Measurements from ENCODE around the gene C16orf96. TPM values are rescaled to one million over a fixed set of nuclear protein-coding genes. Genes with fewer than 3 reads are reported as not detected.

The C16orf96 gene
- total RNA-seq, 1 donor from 2014 or later, result not detected

DNA sequence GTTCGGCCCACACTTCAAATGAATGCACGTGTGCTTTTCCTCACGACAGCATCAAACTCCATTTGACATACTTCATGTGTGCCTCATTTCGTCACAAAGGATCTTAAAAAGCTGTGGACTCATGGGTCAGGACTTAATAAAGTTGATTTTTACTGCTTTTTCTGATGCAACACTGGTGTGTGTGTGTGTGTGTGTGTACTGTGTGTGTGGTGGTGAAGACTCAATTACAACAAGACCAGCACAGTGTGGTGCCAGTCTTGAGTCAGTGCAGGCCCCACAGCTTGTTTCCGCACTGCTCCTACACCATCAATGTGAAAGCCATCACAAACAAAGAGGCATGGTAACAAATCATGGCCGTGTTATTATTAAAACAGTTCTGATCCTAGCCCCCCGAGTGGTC lies 35.2 kb upstream of the C16orf96 start:
- Histone ChIP-seq H3K36me3 (peaks cover 0 to 3% of the 10 kb centered on the region in 2 donors), H3K4me1 (peaks cover 7 to 8% of the 10 kb centered on the region in 2 donors), H3K27ac (no peak overlapping the region), H3K27me3 (no peaks in the 10 kb centered on the region), H3K9me3 (no peaks in the 10 kb centered on the region), H3K4me3 (no peak overlapping the region)
- intact Hi-C loops (cut with DNase I), result no loop called here
- no peak for DNase-seq (ENCODE audit: low spot score in 2 of 2)
- TF ChIP-seq, protein P1, sequence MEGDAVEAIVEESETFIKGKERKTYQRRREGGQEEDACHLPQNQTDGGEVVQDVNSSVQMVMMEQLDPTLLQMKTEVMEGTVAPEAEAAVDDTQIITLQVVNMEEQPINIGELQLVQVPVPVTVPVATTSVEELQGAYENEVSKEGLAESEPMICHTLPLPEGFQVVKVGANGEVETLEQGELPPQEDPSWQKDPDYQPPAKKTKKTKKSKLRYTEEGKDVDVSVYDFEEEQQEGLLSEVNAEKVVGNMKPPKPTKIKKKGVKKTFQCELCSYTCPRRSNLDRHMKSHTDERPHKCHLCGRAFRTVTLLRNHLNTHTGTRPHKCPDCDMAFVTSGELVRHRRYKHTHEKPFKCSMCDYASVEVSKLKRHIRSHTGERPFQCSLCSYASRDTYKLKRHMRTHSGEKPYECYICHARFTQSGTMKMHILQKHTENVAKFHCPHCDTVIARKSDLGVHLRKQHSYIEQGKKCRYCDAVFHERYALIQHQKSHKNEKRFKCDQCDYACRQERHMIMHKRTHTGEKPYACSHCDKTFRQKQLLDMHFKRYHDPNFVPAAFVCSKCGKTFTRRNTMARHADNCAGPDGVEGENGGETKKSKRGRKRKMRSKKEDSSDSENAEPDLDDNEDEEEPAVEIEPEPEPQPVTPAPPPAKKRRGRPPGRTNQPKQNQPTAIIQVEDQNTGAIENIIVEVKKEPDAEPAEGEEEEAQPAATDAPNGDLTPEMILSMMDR (IDR thresholded peaks at IDR 0.05), result no peak

DNA sequence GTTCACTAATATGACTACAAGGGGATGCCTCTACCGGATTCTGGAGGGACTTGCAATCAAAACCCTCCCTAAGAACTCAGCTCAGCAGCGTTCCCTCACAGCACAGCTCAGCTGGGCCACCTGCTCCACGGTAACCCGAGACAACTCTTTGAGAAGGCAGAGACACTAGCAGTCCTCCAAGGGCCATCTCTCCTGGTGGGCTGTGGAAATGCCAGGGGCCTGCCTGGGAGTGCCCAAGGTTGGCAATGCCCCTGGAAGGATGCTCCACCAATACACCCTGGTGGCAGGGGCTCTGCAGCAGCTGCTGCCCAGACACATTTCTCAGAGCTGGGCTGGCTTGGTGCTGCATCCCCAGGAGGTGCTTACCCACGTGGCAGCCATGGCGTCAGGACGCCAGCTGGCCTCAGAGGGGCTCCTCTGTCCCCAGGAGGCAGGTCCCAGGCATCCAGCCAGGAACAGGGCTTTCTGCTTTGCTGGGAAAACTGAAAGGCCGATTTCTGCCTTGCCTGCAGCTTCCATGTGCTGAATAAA lies 34.0 kb upstream of the C16orf96 start:
- Histone ChIP-seq H3K27me3 (no peaks in the 10 kb centered on the region), H3K36me3 (peaks cover 0 to 3% of the 10 kb centered on the region in 2 donors), H3K4me1 (peaks cover 7 to 8% of the 10 kb centered on the region in 2 donors), H3K4me3 (no peak overlapping the region), H3K27ac (peak overlapping the region; percentile 36 to 41), H3K9me3 (no peaks in the 10 kb centered on the region)
- intact Hi-C loops (cut with DNase I), result no loop called here
- TF ChIP-seq, protein P1 (IDR thresholded peaks at IDR 0.05), result no peak
- no peak for DNase-seq (ENCODE audit: low spot score in 2 of 2)

DNA sequence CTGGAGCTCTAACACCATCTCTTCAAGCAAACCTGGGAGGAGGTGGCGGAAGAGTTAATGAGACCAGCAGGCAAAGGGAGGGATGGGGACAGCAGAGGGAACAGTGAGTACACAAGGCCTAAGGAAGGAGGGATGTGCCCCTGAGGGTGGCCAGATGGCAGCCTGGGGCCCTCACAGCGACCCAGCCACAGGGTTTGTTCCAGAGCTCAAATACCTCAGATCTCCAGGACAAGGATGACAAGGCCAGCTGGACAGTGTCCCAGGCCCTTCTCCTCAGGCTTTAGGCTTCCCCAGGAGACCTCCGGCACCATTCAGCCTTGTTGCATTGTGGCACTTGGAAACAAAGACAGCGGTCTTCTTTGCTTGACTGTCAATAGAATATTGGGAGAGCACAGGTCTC lies 32.5 kb upstream of the C16orf96 start:
- peaks cover 7 to 8% of the 10 kb centered on the region in 2 donors for H3K4me1 ChIP-seq
- TF ChIP-seq, protein P1 (IDR thresholded peaks at IDR 0.05), result no peak
- no peaks in the 10 kb centered on the region for H3K9me3 ChIP-seq
- intact Hi-C loops (cut with DNase I), result no loop called here
- H3K27ac ChIP-seq, result peak overlapping the region in 1 of 2 donors; percentile 36
- H3K27me3 ChIP-seq, result no peaks in the 10 kb centered on the region
- peaks cover 0 to 3% of the 10 kb centered on the region in 2 donors for H3K36me3 ChIP-seq
- DNase-seq (ENCODE audit: low spot score in 2 of 2), result no peak
- no peak overlapping the region for H3K4me3 ChIP-seq

DNA sequence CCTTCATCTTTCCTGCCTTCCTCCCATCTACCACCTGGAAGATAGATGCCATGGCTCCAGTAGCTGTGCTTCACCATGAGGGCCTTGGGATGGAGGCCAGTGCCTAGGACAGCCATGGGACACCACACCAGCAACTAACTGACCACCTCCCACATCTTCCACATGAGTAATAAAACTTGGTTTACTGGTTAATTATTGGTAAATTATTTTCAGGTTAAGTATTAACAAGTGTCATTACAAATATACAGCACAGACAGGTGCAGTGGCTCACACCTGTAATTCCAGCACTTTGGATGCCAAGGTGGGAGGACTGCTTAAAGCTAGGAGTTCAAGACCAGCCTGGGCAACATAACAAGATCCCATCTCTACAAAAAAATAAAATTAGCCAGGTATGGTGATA lies 31.6 kb upstream of the C16orf96 start:
- Histone ChIP-seq H3K4me3 (no peak overlapping the region), H3K36me3 (peaks cover 0 to 3% of the 10 kb centered on the region in 2 donors), H3K27ac (no peak overlapping the region), H3K27me3 (no peaks in the 10 kb centered on the region), H3K9me3 (no peaks in the 10 kb centered on the region), H3K4me1 (peaks cover 8 to 14% of the 10 kb centered on the region in 2 donors)
- intact Hi-C loops (cut with DNase I), result no loop called here
- TF ChIP-seq, protein P1 (IDR thresholded peaks at IDR 0.05), result no peak
- no peak for DNase-seq (ENCODE audit: low spot score in 2 of 2)

DNA sequence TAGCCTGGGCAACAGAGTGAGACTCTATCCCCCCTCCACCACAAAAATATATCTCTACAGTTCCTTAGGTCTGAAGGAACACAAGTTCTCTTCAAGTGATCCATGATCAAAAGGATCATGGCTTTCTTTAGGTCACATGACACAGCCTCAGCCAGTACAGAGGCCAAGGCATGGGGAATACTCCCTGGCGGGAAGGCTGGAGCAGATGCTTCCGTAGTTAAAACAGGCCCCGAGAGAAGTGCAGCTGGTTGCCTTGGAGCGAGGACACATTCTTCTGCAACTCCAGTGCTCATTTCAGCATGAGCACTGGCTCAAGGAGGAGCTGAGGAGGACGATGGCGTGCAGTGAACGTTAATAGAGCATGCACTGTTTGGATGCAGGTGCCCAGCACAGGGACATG lies 31.1 kb upstream of the C16orf96 start:
- Histone ChIP-seq H3K27ac (no peak overlapping the region), H3K9me3 (no peaks in the 10 kb centered on the region), H3K4me3 (no peak overlapping the region), H3K4me1 (peaks cover 8 to 14% of the 10 kb centered on the region in 2 donors), H3K27me3 (no peaks in the 10 kb centered on the region), H3K36me3 (peaks cover 0 to 3% of the 10 kb centered on the region in 2 donors)
- no peak for DNase-seq (ENCODE audit: low spot score in 2 of 2)
- intact Hi-C loops (cut with DNase I), result no loop called here
- TF ChIP-seq, protein P1 (IDR thresholded peaks at IDR 0.05), result no peak
